Measurements from ENCODE around the gene RNASEL. TPM values are rescaled to one million over a fixed set of nuclear protein-coding genes. Genes with fewer than 3 reads are reported as not detected.

The RNASEL gene
- total and polyA plus RNA-seq, 2 of the 4 experiments (the other 2 are of a cell fraction), result 2.5 to 6.5 TPM

- no peak overlapping the region for H3K56ac ChIP-seq (ENCODE audit: extremely low read depth, insufficient read depth, low read length)
- no peaks in the 10 kb centered on the region for H3K36me3 ChIP-seq (ENCODE audit: control insufficient read depth, insufficient read depth, low read length)
- H2BK120ac ChIP-seq (ENCODE audit: low read depth, low read length), result no peak overlapping the region
- no peaks in the 10 kb centered on the region for H3K9me1 ChIP-seq (ENCODE audit: insufficient read depth, low read length)
- H4K91ac ChIP-seq (ENCODE audit: insufficient read depth, low read depth, low read length), result no peak overlapping the region
- no peak overlapping the region for H3K14ac ChIP-seq (replicated peaks; ENCODE audit: low read depth, low read length)
- no peak overlapping the region for H2AK5ac ChIP-seq (ENCODE audit: low read depth, low read length)
- H3K4me3 ChIP-seq (ENCODE audit: insufficient read depth, low read depth, low read length), result no peak overlapping the region
- in situ Hi-C loops (cut with MboI; ENCODE audit: low sequenced_read_pairs) (no loop called here), dilution Hi-C loops (cut with HindIII; ENCODE audit: low sequenced_read_pairs, unreplicated experiment) (no loop called here), intact Hi-C loops (cut with micrococcal nuclease) (no loop called here)
- no peak overlapping the region for H3K27ac ChIP-seq (ENCODE audit: insufficient read depth, low read length)
- H2AFZ ChIP-seq (replicated peaks; ENCODE audit: low read length, poor library complexity), result no peak overlapping the region
- peaks cover 5% of the 10 kb centered on the region; the same call in 1 of the 2 replicates for H3K9me3 ChIP-seq (ENCODE audit: control insufficient read depth, insufficient read depth, low read length)
- H3K4me1 ChIP-seq (ENCODE audit: control insufficient read depth, insufficient read depth, low read length), result no peaks in the 10 kb centered on the region
- H3K18ac ChIP-seq (ENCODE audit: low read depth, low read length), result no peak overlapping the region
- no peak overlapping the region for H4K5ac ChIP-seq (ENCODE audit: low read depth, low read length)
- no peak overlapping the region for H2BK15ac ChIP-seq (ENCODE audit: low read depth, low read length)
- TF ChIP-seq FOS (IDR thresholded peaks at IDR 0.05; ENCODE audit: low read depth, low read length), result no peak
- no peak for TF ChIP-seq USF2 (IDR thresholded peaks at IDR 0.05; ENCODE audit: low read depth, low read length)
- no peak for TF ChIP-seq RAD21 (IDR thresholded peaks at IDR 0.05; ENCODE audit: low read length)
- no peak for TF ChIP-seq CHD1 (IDR thresholded peaks at IDR 0.05; ENCODE audit: low read depth, low read length)
- no peak for TF ChIP-seq NFE2L2 (IDR thresholded peaks at IDR 0.05; ENCODE audit: low read depth, low read length)
- TF ChIP-seq RFX5 (IDR thresholded peaks at IDR 0.05; ENCODE audit: low read depth, low read length), result no peak
- no peak for TF ChIP-seq CTCF (conservative IDR thresholded peaks at IDR 0.05; ENCODE audit: low read depth, low read length)
- no peak for TF ChIP-seq SMC3 (IDR thresholded peaks at IDR 0.05; ENCODE audit: low read depth, low read length)
- TF ChIP-seq POLR2A (IDR thresholded peaks at IDR 0.05; ENCODE audit: low read depth, low read length), result no peak
- no peak for TF ChIP-seq MAZ (IDR thresholded peaks at IDR 0.05; ENCODE audit: borderline replicate concordance, low read depth, low read length)
- TF ChIP-seq BHLHE40 (IDR thresholded peaks at IDR 0.05; ENCODE audit: low read depth, low read length), result no peak
- TF ChIP-seq ELK1 (IDR thresholded peaks at IDR 0.05; ENCODE audit: borderline replicate concordance, low read depth, low read length), result no peak
- TF ChIP-seq CEBPB (IDR thresholded peaks at IDR 0.05; ENCODE audit: low read depth, low read length), result no peak
- TF ChIP-seq MXI1 (IDR thresholded peaks at IDR 0.05; ENCODE audit: borderline replicate concordance, low read depth, low read length), result no peak
- no peak for TF ChIP-seq MAFK (IDR thresholded peaks at IDR 0.05; ENCODE audit: low read depth, low read length)
- TF ChIP-seq RCOR1 (IDR thresholded peaks at IDR 0.05; ENCODE audit: insufficient replicate concordance, low read length), result no peak
- ChIA-PET POLR2A (ENCODE audit: unreplicated experiment) (no interaction called here), CTCF (no interaction called here)
- no peaks in the 10 kb centered on the region for H4K20me1 ChIP-seq (ENCODE audit: insufficient read depth, low read length)
- no peak for DNase-seq
- H2BK5ac ChIP-seq (ENCODE audit: low read depth, low read length, poor library complexity, severe bottlenecking), result no peak overlapping the region
- H3K23ac ChIP-seq (ENCODE audit: low read depth, low read length), result no peak overlapping the region
- H2AK9ac ChIP-seq (replicated peaks; ENCODE audit: low read depth, low read length, poor library complexity), result no peak overlapping the region
- no peak overlapping the region for H2BK20ac ChIP-seq (ENCODE audit: low read depth, low read length)
- no peaks in the 10 kb centered on the region for H3K79me1 ChIP-seq (ENCODE audit: low read depth in 1 of 2, low read length in 2 of 2)
- no peak for ATAC-seq (ENCODE audit: low read depth)
- H3K4me2 ChIP-seq (ENCODE audit: low read depth, low read length), result no peak overlapping the region
- H4K8ac ChIP-seq (ENCODE audit: low read depth in 2 of 2, low read length in 2 of 2), result no peak overlapping the region
- BruUV-seq (replicated peaks), result no TSS peak
- peaks cover 5% of the 10 kb centered on the region for H3K27me3 ChIP-seq (ENCODE audit: control insufficient read depth, insufficient read depth, low read length)
- no peak overlapping the region for H3K4ac ChIP-seq (ENCODE audit: low read depth, low read length)
- H3K9ac ChIP-seq (ENCODE audit: low read depth, low read length), result no peak overlapping the region
Observed at GRCh38 chr1:182556279-182556678, 32.8 kb downstream of the RNASEL start.
